HEK293T (cell line): ENCODE measurements around the gene ATP6V0C.

Experiments
- HDGF ChIP-seq: fragments of 450-650 bp; IDR thresholded peaks from 2 replicates; pipeline ENCODE4 v1.6.1; 2017; ENCODE audit warnings: antibody characterized with exemption, borderline replicate concordance
- LEF1 ChIP-seq: fragments of 450-650 bp; IDR thresholded peaks from 2 replicates; pipeline ENCODE4 v1.6.1; 2017; ENCODE audit warnings: mild to moderate bottlenecking, borderline replicate concordance

DNA sequence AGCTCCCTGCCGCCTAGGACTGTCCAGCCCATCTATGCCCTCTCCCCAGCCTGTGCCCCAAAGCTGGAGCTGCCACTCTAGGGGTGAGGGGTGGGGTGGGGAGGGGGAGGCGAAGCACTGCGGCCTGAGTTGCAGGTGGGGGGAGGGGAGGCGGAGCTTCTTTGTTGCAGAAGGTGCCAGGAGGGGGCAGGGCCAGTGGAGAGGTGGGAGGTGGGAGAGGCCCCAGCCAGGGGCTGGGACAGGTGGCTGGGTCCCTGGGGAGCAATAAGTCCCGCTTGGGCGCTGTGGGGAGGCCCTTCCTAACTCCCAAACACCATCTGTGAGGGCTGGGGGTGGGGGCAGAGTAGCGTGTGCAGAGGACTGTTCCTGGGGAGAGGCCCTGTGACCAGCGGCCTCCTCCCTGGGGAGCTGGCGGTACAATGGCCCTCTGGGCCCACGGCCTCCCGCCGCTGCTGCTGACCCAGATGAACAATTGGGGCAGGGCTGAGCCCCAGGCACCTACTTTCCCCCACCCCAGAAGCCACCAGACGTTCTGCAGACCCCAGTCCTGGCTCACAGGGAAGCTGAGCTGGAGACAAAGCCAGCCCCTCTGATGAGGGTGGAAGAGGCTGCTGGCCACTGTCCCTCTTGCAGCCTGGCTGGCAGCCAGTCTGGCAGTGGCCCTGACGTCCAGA, 44.9 kb upstream of the ATP6V0C start:
- TF ChIP-seq LEF1 (no peak), HDGF (no peak)
